Measurements from ENCODE around the gene MANSC1. TPM values are rescaled to one million over a fixed set of nuclear protein-coding genes. Genes with fewer than 3 reads are reported as not detected.

Gene MANSC1
- total RNA-seq, 1 donor from 2014 or later = 23.7 TPM

- Histone ChIP-seq H3K27ac (no peak overlapping the region), H3K36me3 (peaks cover 10% of the 10 kb centered on the region), H3K4me1 (peaks cover 5% of the 10 kb centered on the region), H3K27me3 (ENCODE audit: low read depth) (no peaks in the 10 kb centered on the region), H3K4me3 (no peak overlapping the region), H3K9me3 (no peaks in the 10 kb centered on the region)
- no peak for DNase-seq
- no peak for TF ChIP-seq CTCF (IDR thresholded peaks at IDR 0.05)
- ATAC-seq = no peak
- intact Hi-C loops (cut with DNase I) = loop anchor here (10.0 kb wide), 1 partner anchor 192 kb away; the partner anchor contains the start of gene DUSP16
These were observed 23.1 kb upstream of the MANSC1 start for GRCh38 chr12:12372946-12373722.

- H3K9me3 ChIP-seq = no peaks in the 10 kb centered on the region
- no peaks in the 10 kb centered on the region for H3K27me3 ChIP-seq (ENCODE audit: low read depth)
- H3K36me3 ChIP-seq = peaks cover 14% of the 10 kb centered on the region
- TF ChIP-seq CTCF (IDR thresholded peaks at IDR 0.05) = no peak
- peaks cover 6% of the 10 kb centered on the region for H3K4me1 ChIP-seq
- ATAC-seq = no peak
- no peak overlapping the region for H3K4me3 ChIP-seq
- intact Hi-C loops (cut with DNase I) = no loop called here
- DNase-seq = no peak
- no peak overlapping the region for H3K27ac ChIP-seq
These were observed 17.5 kb upstream of the MANSC1 start for GRCh38 chr12:12367482-12367998.

- DNase-seq (no peak), ATAC-seq (no peak)
- TF ChIP-seq CTCF (IDR thresholded peaks at IDR 0.05) = no peak
- no peak overlapping the region for H3K27ac ChIP-seq
- peaks cover 6% of the 10 kb centered on the region for H3K4me1 ChIP-seq
- no peaks in the 10 kb centered on the region for H3K27me3 ChIP-seq (ENCODE audit: low read depth)
- intact Hi-C loops (cut with DNase I) = no loop called here
- no peaks in the 10 kb centered on the region for H3K9me3 ChIP-seq
- H3K36me3 ChIP-seq = peaks cover 8% of the 10 kb centered on the region
- no peak overlapping the region for H3K4me3 ChIP-seq
These were observed 16.8 kb upstream of the MANSC1 start for GRCh38 chr12:12366701-12367481.

- H3K4me1 ChIP-seq = peaks cover 6% of the 10 kb centered on the region
- no peak overlapping the region for H3K4me3 ChIP-seq
- H3K27me3 ChIP-seq (ENCODE audit: low read depth) = no peaks in the 10 kb centered on the region
- TF ChIP-seq CTCF (IDR thresholded peaks at IDR 0.05) = no peak
- no peak overlapping the region for H3K27ac ChIP-seq
- no peaks in the 10 kb centered on the region for H3K9me3 ChIP-seq
- intact Hi-C loops (cut with DNase I) = no loop called here
- DNase-seq (no peak), ATAC-seq (no peak)
- H3K36me3 ChIP-seq = peaks cover 7% of the 10 kb centered on the region
These were observed 15.9 kb upstream of the MANSC1 start for GRCh38 chr12:12365931-12366431.

GRCh38 chr12:12365446-12365802 is 15.4 kb upstream of the MANSC1 start:
- Histone ChIP-seq H3K36me3 (peaks cover 7% of the 10 kb centered on the region), H3K9me3 (no peaks in the 10 kb centered on the region), H3K27me3 (ENCODE audit: low read depth) (no peaks in the 10 kb centered on the region), H3K4me3 (no peak overlapping the region), H3K27ac (no peak overlapping the region), H3K4me1 (peaks cover 6% of the 10 kb centered on the region)
- no peak for DNase-seq
- TF ChIP-seq CTCF (IDR thresholded peaks at IDR 0.05) = no peak
- no peak for ATAC-seq
- intact Hi-C loops (cut with DNase I) = no loop called here
